Smooth muscle cell (in vitro differentiated cells): ENCODE results near the gene XRCC4. TPM values are rescaled to one million over a fixed set of nuclear protein-coding genes. Genes with fewer than 3 reads are reported as not detected.
A peak's percentile ranks its signal among the peaks of the same experiment; 100 is the strongest.

Experiments used
- DNase-seq: peaks from one replicate; lab custom pipeline; 2025; ENCODE audit not compliant: unreplicated experiment; lab: John Stamatoyannopoulos, UW
- H2AFZ ChIP-seq: fragments of 200-600 bp; sonication (generic); 2 replicates; pipeline ENCODE4 v1.6.0; 2016; ENCODE audit warnings: antibody characterized with exemption, low read depth, mild to moderate bottlenecking
- H3F3A ChIP-seq: fragments of 200-600 bp; sonication (generic); 2 replicates; pipeline ENCODE4 v1.6.0; 2017; ENCODE audit warnings: antibody characterized with exemption, low read depth
- H3K27ac ChIP-seq: fragments of 200-600 bp; sonication (generic); 2 replicates; pipeline ENCODE4 v1.5.1; 2016; ENCODE audit warnings: low read depth, mild to moderate bottlenecking
- H3K27me3 ChIP-seq: fragments of 200-600 bp; sonication (generic); 2 replicates; pipeline ENCODE4 v1.6.1; 2016; ENCODE audit warnings: low read depth, mild to moderate bottlenecking
- H3K36me3 ChIP-seq: fragments of 200-600 bp; sonication (generic); 2 replicates; pipeline ENCODE4 v1.5.1; 2016; ENCODE audit warnings: low read depth
- H3K4me1 ChIP-seq: fragments of 200-600 bp; sonication (generic); 2 replicates; pipeline ENCODE4 v1.5.1; 2016; ENCODE audit warnings: low read depth
- H3K4me2 ChIP-seq: fragments of 200-600 bp; sonication (generic); 2 replicates; pipeline ENCODE4 v1.6.0; 2016; ENCODE audit warnings: mild to moderate bottlenecking
- H3K4me3 ChIP-seq: fragments of 200-600 bp; sonication (generic); 2 replicates; pipeline ENCODE4 v1.5.1; 2016; ENCODE audit warnings: mild to moderate bottlenecking
- H3K79me2 ChIP-seq: fragments of 200-600 bp; sonication (generic); 2 replicates; pipeline ENCODE4 v1.6.0; 2016; ENCODE audit warnings: low read depth, mild to moderate bottlenecking
- H3K9ac ChIP-seq: fragments of 200-600 bp; sonication (generic); 2 replicates; pipeline ENCODE4 v1.6.0; 2016; ENCODE audit warnings: low read depth
- H3K9me3 ChIP-seq: fragments of 200-600 bp; sonication (generic); replicated peaks from 2 replicates; pipeline ENCODE4 v1.5.1; 2016; ENCODE audit warnings: low read depth
- H4K20me1 ChIP-seq: fragments of 200-600 bp; sonication (generic); 2 replicates; pipeline ENCODE4 v1.6.0; 2016; ENCODE audit warnings: low read depth
- CTCF ChIP-seq: fragments of 200-600 bp; sonication (generic); IDR thresholded peaks from 2 replicates; pipeline ENCODE4 v1.5.1; 2017; ENCODE audit warnings: borderline replicate concordance, mild to moderate bottlenecking, antibody characterized with exemption; ENCODE audit not compliant: insufficient read depth, poor library complexity, severe bottlenecking
- WGBS: methylation state at CpG from one replicate; pipeline ENCODE4 v1.1.7; 2016; ENCODE audit warnings: low lambda C conversion rate; 5-methylcytosine and 5-hydroxymethylcytosine counted together
- polyA plus RNA-seq: library from polyadenylated mRNA; unstranded; fragments of >200 nt; fragmentation: Nextera tagmentation; extraction: Ambion mirVana; gene quantifications from 2 replicates; pipeline ENCODE4 v1.2.1, GENCODE V29; 2016
- total RNA-seq: library from RNA; depleted of rRNA; stranded (reverse); fragments of >200 nt; gene quantifications from 2 replicates; pipeline ENCODE4 v1.2.3, GENCODE V29; 2014

Gene XRCC4
- total and polyA plus RNA-seq, 2 experiments from 2014 or later: 98.1 to 110 TPM

- 96% methylated on average over 1 of the region's 1 CpG for WGBS
- no peak for TF ChIP-seq CTCF
These were observed 316.1 kb downstream of the XRCC4 start for GRCh38 chr5:83393504-83393866.

GRCh38 chr5:83394190-83394589 lies 316.8 kb downstream of the XRCC4 start:
- no peaks in the 10 kb centered on the region for H3K36me3 ChIP-seq
- H4K20me1 ChIP-seq: no peaks in the 10 kb centered on the region
- H3K4me3 ChIP-seq: no peak overlapping the region
- no peak overlapping the region for H3K27ac ChIP-seq
- H2AFZ ChIP-seq: no peak overlapping the region
- no peaks in the 10 kb centered on the region for H3F3A ChIP-seq
- no peak for DNase-seq
- TF ChIP-seq CTCF: no peak
- no peak overlapping the region for H3K9ac ChIP-seq
- no peak overlapping the region for H3K4me2 ChIP-seq
- H3K27me3 ChIP-seq: no peaks in the 10 kb centered on the region
- H3K4me1 ChIP-seq: no peaks in the 10 kb centered on the region
- H3K9me3 ChIP-seq: no peaks in the 10 kb centered on the region
- no peaks in the 10 kb centered on the region for H3K79me2 ChIP-seq
- WGBS: 76% methylated on average over 2 of the region's 2 CpGs

More at GRCh38 chr5:83393504-83393866, 316.1 kb downstream of the XRCC4 start:
- Histone ChIP-seq H3F3A (no peaks in the 10 kb centered on the region), H4K20me1 (no peaks in the 10 kb centered on the region), H3K9me3 (no peaks in the 10 kb centered on the region), H3K9ac (no peak overlapping the region), H3K4me2 (no peak overlapping the region), H2AFZ (no peak overlapping the region), H3K4me3 (no peak overlapping the region), H3K4me1 (no peaks in the 10 kb centered on the region), H3K36me3 (no peaks in the 10 kb centered on the region), H3K79me2 (no peaks in the 10 kb centered on the region), H3K27me3 (no peaks in the 10 kb centered on the region), H3K27ac (no peak overlapping the region)
- no peak for DNase-seq

- DNase-seq: no peak
- Histone ChIP-seq H3K4me2 (no peak overlapping the region), H3K79me2 (no peaks in the 10 kb centered on the region), H3K9me3 (no peaks in the 10 kb centered on the region), H3K27ac (no peak overlapping the region), H3K4me3 (no peak overlapping the region), H3K27me3 (no peaks in the 10 kb centered on the region), H3K4me1 (peaks cover 6% of the 10 kb centered on the region), H3F3A (no peaks in the 10 kb centered on the region), H3K36me3 (no peaks in the 10 kb centered on the region), H4K20me1 (no peaks in the 10 kb centered on the region), H2AFZ (peak overlapping the region; percentile 1), H3K9ac (no peak overlapping the region)
- no peak for TF ChIP-seq CTCF
- 26% methylated on average over 1 of the region's 1 CpG for WGBS
These were observed 319.3 kb downstream of the XRCC4 start for GRCh38 chr5:83396662-83397061.

- Histone ChIP-seq H3K79me2 (no peaks in the 10 kb centered on the region), H3K9ac (no peak overlapping the region), H3K27me3 (no peaks in the 10 kb centered on the region), H4K20me1 (no peaks in the 10 kb centered on the region), H3K4me2 (no peak overlapping the region), H3K4me1 (peaks cover 12% of the 10 kb centered on the region), H2AFZ (no peak overlapping the region), H3K9me3 (no peaks in the 10 kb centered on the region), H3K36me3 (no peaks in the 10 kb centered on the region), H3F3A (no peaks in the 10 kb centered on the region), H3K27ac (no peak overlapping the region), H3K4me3 (no peak overlapping the region)
- DNase-seq: no peak
- 96% methylated on average over 1 of the region's 1 CpG for WGBS
- TF ChIP-seq CTCF: no peak
These were observed 320.3 kb downstream of the XRCC4 start for GRCh38 chr5:83397658-83398057.
